ENCODE measurements around the gene SPATA3.

The SPATA3 gene

DNA sequence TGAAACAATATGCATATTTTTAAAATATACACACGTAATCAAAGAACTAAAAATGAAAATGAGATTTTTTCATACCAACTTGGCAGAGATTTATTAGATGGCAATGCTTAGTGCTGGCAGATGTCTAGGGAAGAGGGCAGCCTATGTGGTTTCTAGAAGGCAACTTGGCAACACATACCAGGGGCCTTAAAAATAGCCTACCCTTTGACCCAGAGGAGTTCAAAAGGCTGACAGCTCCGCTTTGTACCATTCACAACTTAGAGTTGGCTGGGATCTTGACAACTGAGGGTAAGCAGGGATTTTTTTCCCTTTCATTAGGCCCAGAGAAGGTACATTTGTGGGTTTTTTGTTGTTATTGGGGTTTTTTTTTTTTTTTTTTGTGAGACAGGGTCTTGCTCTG, 44.5 kb upstream of the SPATA3 start:
- no peak for DNase-seq (ENCODE audit: low read depth, low spot score)
- H3K9ac ChIP-seq (ENCODE audit: insufficient read length, low read depth): no peak overlapping the region
- H3K4me3 ChIP-seq (ENCODE audit: insufficient read length, low read depth): no peak overlapping the region
- H3K4me1 ChIP-seq (ENCODE audit: insufficient read depth, insufficient read length): no peaks in the 10 kb centered on the region
- TF ChIP-seq ZNF274 (IDR thresholded peaks at IDR 0.05; ENCODE audit: low read depth, low read length) (no peak), YY1 (IDR thresholded peaks at IDR 0.05; ENCODE audit: insufficient read depth, insufficient read length) (no peak)
- no peaks in the 10 kb centered on the region for H3K36me3 ChIP-seq (ENCODE audit: insufficient read depth, insufficient read length, low read length)
- peaks cover under 1% of the 10 kb centered on the region for H3K27me3 ChIP-seq (ENCODE audit: insufficient read depth, insufficient read length)
- H3K9me3 ChIP-seq (ENCODE audit: insufficient read depth, low read length): no peaks in the 10 kb centered on the region

DNA sequence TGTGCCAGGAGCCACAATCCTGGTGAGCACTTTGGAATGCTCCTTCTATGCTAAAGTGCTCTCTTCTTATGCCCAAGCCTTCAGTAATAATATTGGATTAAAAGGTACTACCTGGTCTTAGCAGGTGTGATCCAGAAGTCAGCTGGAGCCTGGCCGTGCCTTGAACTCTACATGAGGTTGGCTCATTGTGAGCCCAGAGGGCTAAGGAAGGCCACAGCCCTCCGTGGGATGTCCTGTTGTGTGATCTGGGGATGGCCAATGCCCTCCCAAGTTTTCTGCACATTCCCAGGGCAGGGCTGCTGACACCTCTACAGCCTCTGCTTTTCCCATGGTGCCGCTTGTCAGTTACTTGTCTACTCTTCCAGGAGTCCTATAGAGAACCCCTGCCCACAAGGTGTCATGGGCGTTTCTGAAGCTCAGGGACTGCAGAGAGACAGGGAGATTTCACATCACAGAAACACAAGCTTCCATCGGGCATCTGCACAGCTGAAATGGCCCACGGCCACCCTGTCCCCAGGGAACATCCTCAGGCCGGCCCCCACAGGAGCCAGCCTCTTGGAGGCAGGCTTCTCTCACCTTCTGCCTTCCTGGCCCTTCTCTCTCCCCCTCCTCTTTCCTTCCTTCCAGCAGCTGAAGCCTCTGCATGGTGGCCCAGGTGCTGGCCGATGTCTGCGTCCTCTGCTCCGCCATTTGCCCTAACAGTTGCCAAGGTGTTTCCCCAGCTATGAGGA, 43.5 kb upstream of the SPATA3 start:
- H3K27me3 ChIP-seq (ENCODE audit: insufficient read depth, insufficient read length): peaks cover 10% of the 10 kb centered on the region
- H3K4me1 ChIP-seq (ENCODE audit: insufficient read depth, insufficient read length): no peaks in the 10 kb centered on the region
- TF ChIP-seq ZNF274 (IDR thresholded peaks at IDR 0.05; ENCODE audit: low read depth, low read length): no peak
- no peak overlapping the region for H3K4me3 ChIP-seq (ENCODE audit: insufficient read length, low read depth)
- no peak overlapping the region for H3K9ac ChIP-seq (ENCODE audit: insufficient read length, low read depth)
- H3K36me3 ChIP-seq (ENCODE audit: insufficient read depth, insufficient read length, low read length): no peaks in the 10 kb centered on the region
- H3K9me3 ChIP-seq (ENCODE audit: insufficient read depth, low read length): no peaks in the 10 kb centered on the region
- DNase-seq (ENCODE audit: low read depth, low spot score): no peak

DNA sequence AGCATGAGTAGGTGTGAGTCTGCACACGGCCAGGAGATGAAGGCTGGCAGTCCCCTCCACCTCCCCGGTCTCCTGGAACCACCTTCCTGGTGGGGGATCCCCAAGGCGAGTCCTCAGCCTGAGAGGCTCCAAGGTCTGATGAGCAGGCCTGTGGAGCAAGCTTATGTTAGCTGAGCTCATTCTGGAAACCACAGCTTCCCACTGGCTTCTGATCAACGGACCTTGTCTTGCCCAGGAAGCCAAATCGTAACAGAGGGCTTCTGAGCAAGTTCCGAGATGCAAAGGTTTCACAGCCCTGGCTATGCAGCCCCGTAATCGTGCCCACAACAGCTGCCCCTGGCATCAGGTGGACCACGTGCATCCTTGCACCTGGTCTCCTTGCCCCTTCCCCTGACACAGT, 42.1 kb upstream of the SPATA3 start:
- no peaks in the 10 kb centered on the region for H3K36me3 ChIP-seq (ENCODE audit: insufficient read depth, insufficient read length, low read length)

DNA sequence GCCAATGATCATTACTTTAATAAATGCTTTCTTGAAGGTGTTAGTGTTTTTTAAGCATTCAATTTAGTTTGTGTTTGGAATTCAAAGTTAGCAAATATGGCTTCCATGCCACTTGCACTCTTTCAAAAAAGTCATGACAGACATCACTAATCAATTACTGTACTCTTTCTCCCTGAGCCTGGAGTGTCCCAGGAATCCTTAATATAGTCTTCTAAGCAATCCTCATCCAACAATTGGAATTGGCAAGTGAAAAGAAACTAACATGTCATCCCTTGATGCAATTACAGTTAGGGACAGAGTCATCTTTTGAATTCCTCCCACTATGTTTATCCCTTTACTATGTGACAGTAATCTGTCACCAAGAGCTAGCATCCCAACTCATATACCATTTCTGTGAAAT, 41.2 kb upstream of the SPATA3 start:
- Histone ChIP-seq H3K9ac (ENCODE audit: insufficient read length, low read depth) (no peak overlapping the region), H3K4me1 (ENCODE audit: insufficient read depth, insufficient read length) (no peaks in the 10 kb centered on the region), H3K27me3 (ENCODE audit: insufficient read depth, insufficient read length) (peaks cover 27% of the 10 kb centered on the region), H3K4me3 (ENCODE audit: insufficient read length, low read depth) (no peak overlapping the region), H3K9me3 (ENCODE audit: insufficient read depth, low read length) (no peaks in the 10 kb centered on the region), H3K36me3 (ENCODE audit: insufficient read depth, insufficient read length, low read length) (no peaks in the 10 kb centered on the region)
- DNase-seq (ENCODE audit: low read depth, low spot score): no peak
- TF ChIP-seq YY1 (IDR thresholded peaks at IDR 0.05; ENCODE audit: insufficient read depth, insufficient read length) (no peak), SUZ12 (IDR thresholded peaks at IDR 0.05; ENCODE audit: extremely low read depth, insufficient read depth, insufficient read length) (no peak), ZNF274 (IDR thresholded peaks at IDR 0.05; ENCODE audit: low read depth, low read length) (no peak)

More for the DNA sequence above, 42.1 kb upstream of the SPATA3 start:
- TF ChIP-seq ZNF274 (IDR thresholded peaks at IDR 0.05; ENCODE audit: low read depth, low read length): no peak
- no peak for TF ChIP-seq YY1 (IDR thresholded peaks at IDR 0.05; ENCODE audit: insufficient read depth, insufficient read length)
- no peak for TF ChIP-seq SUZ12 (IDR thresholded peaks at IDR 0.05; ENCODE audit: extremely low read depth, insufficient read depth, insufficient read length)
- H3K4me1 ChIP-seq (ENCODE audit: insufficient read depth, insufficient read length): no peaks in the 10 kb centered on the region
- H3K9me3 ChIP-seq (ENCODE audit: insufficient read depth, low read length): no peaks in the 10 kb centered on the region
- DNase-seq (ENCODE audit: low read depth, low spot score): no peak
- no peak overlapping the region for H3K4me3 ChIP-seq (ENCODE audit: insufficient read length, low read depth)
- H3K9ac ChIP-seq (ENCODE audit: insufficient read length, low read depth): no peak overlapping the region
- peaks cover 24% of the 10 kb centered on the region for H3K27me3 ChIP-seq (ENCODE audit: insufficient read depth, insufficient read length)

DNA sequence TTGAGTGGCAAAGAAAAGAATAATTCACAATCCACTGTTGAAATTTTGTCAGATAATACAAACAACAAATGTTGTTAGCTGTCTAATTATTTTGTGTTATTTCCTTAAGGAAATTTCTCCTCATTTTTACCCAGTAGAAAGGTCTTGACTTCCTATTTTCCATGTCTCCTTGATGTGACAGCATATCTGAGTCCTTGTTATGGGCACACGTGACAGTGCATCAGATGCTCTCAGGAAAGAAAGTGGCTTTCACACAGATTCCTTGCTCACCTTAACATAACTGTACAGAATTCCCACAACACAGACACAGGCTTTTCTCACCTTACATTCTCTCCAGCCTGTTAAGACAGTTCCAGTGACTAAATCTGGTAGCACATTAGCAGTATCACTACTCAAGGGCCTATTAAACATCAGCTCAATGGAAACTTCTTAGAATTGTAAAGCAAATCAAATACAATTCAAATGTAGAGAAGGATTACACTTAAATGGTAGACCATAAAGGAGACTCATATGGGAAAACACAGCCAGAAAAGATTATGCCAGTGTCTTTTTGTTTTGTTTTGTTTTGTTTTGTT, 40.7 kb upstream of the SPATA3 start:
- Histone ChIP-seq H3K4me1 (ENCODE audit: insufficient read depth, insufficient read length) (no peaks in the 10 kb centered on the region), H3K4me3 (ENCODE audit: insufficient read length, low read depth) (no peak overlapping the region), H3K9me3 (ENCODE audit: insufficient read depth, low read length) (0 out of 2 replicates have a peak, but pooled peaks cover 3% of the 10 kb centered on the region), H3K9ac (ENCODE audit: insufficient read length, low read depth) (no peak overlapping the region), H3K27me3 (ENCODE audit: insufficient read depth, insufficient read length) (peaks cover 27% of the 10 kb centered on the region), H3K36me3 (ENCODE audit: insufficient read depth, insufficient read length, low read length) (no peaks in the 10 kb centered on the region)
- no peak for TF ChIP-seq YY1 (IDR thresholded peaks at IDR 0.05; ENCODE audit: insufficient read depth, insufficient read length)
- no peak for TF ChIP-seq ZNF274 (IDR thresholded peaks at IDR 0.05; ENCODE audit: low read depth, low read length)
- TF ChIP-seq SUZ12 (IDR thresholded peaks at IDR 0.05; ENCODE audit: extremely low read depth, insufficient read depth, insufficient read length): no peak
- no peak for DNase-seq (ENCODE audit: low read depth, low spot score)

DNA sequence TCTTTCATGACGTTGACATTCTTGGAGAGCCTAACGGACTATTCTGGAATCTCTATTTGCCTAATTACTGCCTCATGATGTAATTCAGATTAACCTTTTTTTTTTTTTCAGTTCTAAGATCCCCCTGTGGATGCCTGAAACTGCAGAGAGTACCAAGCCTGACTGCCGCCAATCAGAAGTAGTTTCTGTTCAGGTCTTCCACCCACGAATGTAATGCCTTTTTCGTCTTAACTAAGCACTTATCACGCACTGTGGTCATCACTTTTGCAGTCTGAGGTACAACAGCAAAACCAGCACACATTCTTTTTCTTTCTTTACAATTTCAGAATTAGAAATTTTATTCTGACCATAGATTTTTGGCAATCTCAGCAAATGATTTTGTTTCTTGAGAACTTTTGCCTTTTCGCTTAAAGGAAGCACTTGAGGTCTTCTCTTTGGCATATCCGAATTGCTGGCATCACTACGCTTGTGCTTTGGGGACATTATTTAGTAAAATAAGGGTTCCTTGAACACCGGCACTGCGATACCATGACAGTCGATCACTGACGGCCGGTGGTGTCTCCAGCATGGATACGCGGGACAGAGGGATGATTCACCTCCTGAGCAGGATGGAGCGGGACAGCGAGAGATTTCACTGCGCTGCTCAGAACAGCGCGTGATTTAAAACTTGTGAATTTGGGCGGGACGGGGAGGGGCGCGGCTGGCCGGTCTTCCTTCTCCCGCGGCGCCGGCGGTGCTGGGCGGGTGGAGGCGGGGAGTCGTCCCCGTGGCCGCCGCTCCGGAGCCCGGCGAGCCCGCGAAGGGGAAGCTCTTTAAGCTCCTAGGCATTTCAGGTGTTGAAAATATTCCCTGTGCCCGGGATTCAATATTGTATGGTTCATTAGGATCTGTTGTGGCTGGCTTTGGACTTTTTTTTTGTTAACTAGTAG, 38.8 kb upstream of the SPATA3 start:
- H3K9me3 ChIP-seq (ENCODE audit: insufficient read depth, low read length): peaks cover 3% of the 10 kb centered on the region; the same call in 1 of the 2 replicates
- DNase-seq (ENCODE audit: low read depth, low spot score): peak; percentile 36
- H3K36me3 ChIP-seq (ENCODE audit: insufficient read depth, insufficient read length, low read length): no peaks in the 10 kb centered on the region
- no peaks in the 10 kb centered on the region for H3K4me1 ChIP-seq (ENCODE audit: insufficient read depth, insufficient read length)
- H3K4me3 ChIP-seq (ENCODE audit: insufficient read length, low read depth): peak overlapping the region; percentile 13
- peak overlapping the region; percentile 39 for H3K9ac ChIP-seq (ENCODE audit: insufficient read length, low read depth)
- peaks cover 27% of the 10 kb centered on the region for H3K27me3 ChIP-seq (ENCODE audit: insufficient read depth, insufficient read length)
- TF ChIP-seq YY1 (IDR thresholded peaks at IDR 0.05; ENCODE audit: insufficient read depth, insufficient read length): no peak
- no peak for TF ChIP-seq SUZ12 (IDR thresholded peaks at IDR 0.05; ENCODE audit: extremely low read depth, insufficient read depth, insufficient read length)
- TF ChIP-seq ZNF274 (IDR thresholded peaks at IDR 0.05; ENCODE audit: low read depth, low read length): no peak

All from NT2/D1 (cell line).